ENCODE data around the gene TFE3.
"Not testable (repeated sequence)": the region's sequence is repeated elsewhere in the genome, so short reads cannot be mapped to it uniquely, and the experiment has no call there.

TFE3 gene

DNA sequence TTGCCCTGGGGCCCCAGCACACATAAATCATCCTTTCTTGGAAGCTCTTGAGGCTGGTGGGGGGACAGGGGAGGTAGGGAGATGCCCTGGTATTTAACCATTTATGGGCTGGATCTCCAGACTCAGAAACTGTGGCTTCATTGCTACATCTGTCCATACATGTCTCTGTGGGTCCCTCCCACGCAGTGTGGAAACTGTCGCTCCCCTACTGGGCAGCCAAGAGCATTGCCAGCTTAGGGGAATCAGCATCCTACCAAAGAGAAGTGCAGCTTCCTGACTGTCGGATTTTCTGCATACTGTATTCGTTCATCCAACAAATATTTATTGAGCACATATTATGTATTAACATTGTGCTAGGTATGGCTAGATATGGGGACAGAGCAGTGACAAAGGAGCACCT is 44.8 kb downstream of the TFE3 start:
- DNase-seq, result no peak

DNA sequence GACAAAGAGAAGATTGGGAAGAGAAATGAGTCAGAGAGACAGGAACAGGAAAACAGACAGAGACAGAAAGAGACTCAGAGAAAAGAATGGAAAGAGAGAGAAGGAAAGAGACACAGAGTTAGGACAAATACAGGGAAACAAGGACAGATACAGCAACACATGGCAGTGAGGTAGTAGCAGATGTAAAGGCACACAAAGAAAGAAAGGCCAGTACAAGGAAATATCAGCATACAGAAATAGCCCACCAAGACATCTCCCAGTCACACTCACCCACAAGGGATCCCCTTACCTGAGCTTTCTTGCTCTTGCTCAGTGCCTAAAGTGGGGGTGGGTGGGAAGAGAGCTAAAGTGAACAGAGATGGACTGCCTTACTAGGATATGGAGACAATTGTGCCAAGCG is 45.3 kb downstream of the TFE3 start:
- no peak for DNase-seq

GRCh38 chrX:48997455-48997854 is 45.7 kb downstream of the TFE3 start:
- DNase-seq, result no peak

- no peak for DNase-seq
Measured at GRCh38 chrX:48996969-48997368, 46.2 kb downstream of the TFE3 start.

DNA sequence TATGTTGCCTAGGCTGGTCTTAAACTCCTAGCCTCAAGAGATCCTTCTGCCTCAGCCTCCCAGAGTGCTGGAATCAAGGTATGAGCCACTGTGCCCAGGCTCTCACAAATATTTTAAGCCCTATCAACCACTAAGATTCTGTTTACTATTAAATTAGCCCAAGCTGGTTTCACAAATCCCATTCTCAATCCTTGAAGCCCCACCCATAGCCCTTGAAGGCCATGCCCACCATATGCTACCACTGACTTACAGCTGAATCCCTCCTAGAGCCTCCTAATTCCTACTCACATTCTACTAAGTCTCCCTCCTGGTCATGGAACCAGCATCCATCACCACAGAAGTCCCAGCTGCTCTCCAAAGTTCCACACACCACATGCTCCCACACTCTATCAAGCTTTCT is 50.8 kb downstream of the TFE3 start:
- no peak for DNase-seq

DNA sequence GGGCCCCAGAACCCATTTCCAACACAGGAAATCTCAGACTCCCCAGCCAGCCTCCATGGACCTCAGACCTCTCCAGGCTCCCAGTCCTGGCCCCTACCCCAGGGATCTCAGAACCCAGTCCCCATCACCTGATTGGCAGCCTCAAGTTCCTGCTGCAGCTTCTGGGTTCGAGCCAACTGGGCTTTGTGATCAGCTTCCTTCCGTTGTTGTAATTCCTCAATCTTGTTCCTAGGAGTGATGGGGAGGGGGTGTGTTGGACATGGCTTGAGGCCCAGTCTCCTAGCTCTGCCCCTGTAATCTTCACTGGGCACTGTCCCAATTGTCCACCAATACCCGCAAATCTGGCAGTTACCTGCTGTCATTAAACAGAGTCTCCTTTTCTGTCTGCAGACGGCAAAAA is 53.7 kb downstream of the TFE3 start:
- no peak for DNase-seq

DNA sequence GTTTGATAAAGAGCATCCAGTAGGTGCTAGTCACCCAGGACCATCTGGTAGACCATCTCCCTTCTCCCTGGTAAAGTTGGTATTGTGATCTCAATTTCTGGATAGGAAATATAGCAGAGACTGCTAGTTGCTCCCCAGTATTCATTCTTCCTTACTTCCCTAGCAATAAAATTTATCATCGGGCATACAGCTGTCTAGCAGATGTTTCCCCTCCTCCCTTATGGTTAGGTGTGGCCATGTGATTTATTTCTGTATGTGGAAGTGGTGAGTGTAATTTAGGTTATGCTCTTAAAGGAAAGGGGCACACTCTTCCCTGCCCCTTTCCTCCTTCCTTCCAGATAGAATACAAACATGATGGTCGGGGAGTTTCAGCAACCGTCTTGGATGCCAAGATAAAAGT is 59.3 kb downstream of the TFE3 start:
- DNase-seq, result no peak

GRCh38 chrX:48983081-48983480 is 60.1 kb downstream of the TFE3 start:
- DNase-seq, result no peak

- no peak for DNase-seq
Measured at GRCh38 chrX:48981178-48981577, 62.0 kb downstream of the TFE3 start.

DNA sequence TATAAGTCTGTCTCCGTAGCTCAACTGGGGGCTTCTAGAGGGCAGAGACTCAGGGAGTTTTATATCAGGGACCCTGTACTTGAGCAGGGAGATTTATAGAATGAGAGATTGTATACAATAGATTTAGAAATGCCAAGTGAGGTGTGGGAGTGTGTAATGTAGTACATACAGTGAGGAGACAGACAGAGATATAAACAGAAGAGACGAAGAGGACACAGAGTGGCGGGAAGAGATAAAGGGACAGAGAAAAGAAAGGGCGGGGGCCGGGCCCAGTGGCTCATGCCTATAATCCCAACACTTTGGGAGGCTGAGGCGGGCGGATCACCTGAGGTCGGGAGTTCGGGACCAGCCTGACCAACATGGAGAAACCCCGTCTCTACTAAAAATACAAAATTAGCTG is 62.8 kb downstream of the TFE3 start:
- not testable (repeated sequence) for DNase-seq
